Measurements from ENCODE around the gene RCOR1.
"Not testable (repeated sequence)": the region's sequence is repeated elsewhere in the genome, so short reads cannot be mapped to it uniquely, and the experiment has no call there.

The RCOR1 gene

DNA sequence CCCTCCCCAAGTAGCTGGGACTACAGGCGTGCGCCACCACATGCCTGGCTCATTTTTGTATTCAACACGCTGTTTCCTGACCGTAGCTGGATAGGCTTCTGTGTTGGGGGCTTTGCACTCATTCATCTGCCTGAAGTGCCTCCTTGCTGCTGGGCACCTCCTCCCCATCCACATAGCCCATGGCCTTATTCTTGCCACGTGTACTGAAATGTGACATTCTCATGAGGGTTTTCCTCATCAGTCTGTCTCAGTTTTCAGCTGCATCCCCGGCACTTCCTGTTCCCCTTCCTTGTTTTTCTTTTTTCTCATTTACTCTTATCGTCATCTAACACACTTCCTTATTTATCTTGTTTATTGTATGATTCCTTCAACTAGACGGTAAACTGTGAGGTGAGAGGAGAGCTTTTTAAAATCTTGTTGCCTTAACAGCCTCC, 36.6 kb downstream of the RCOR1 start:
- Histone ChIP-seq H3K4me1 (ENCODE audit: control insufficient read depth, insufficient read depth, low read length, poor library complexity, severe bottlenecking) (no peaks in the 10 kb centered on the region), H3K27ac (ENCODE audit: insufficient read depth, low read length, poor library complexity, severe bottlenecking) (no peak overlapping the region)

DNA sequence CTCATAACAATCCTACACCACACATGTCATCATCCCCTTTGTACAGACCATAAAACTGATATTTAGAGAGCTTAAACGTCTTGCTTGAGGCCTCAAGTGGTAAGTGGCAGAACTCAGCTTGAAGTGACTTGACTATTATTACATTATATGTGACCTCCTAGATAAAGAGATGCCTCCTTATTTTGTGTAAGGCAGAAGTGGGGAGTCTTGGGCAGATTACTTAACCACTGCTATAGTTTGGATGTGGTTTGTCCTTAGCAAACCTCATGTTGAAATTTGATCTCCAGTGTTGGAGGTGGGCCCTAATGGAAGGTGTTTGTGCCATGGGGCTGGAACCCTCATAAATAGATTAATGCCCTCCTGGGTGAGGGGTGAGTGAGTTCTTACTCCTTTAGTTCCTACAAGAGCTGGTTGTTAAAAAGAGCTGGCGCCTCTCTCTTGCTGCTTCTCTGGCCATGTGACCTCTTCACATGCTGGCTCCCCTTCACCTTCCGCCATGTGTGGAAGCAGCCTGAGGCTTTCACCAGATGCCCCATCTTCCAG, 37.4 kb downstream of the RCOR1 start:
- no peak for DNase-seq

More for the DNA sequence above, 36.6 kb downstream of the RCOR1 start:
- H3K9me3 ChIP-seq (ENCODE audit: control insufficient read depth, low read length), result no peaks in the 10 kb centered on the region
- no peak overlapping the region for H3K4me3 ChIP-seq (ENCODE audit: insufficient read depth, low read depth, low read length, poor library complexity, severe bottlenecking)
- DNase-seq, result no peak
- H3K36me3 ChIP-seq (ENCODE audit: control insufficient read depth, insufficient read depth, low read length), result no peaks in the 10 kb centered on the region
- no peaks in the 10 kb centered on the region for H3K27me3 ChIP-seq (replicated peaks; ENCODE audit: control insufficient read depth, insufficient read depth, low read length, poor library complexity, severe bottlenecking)

DNA sequence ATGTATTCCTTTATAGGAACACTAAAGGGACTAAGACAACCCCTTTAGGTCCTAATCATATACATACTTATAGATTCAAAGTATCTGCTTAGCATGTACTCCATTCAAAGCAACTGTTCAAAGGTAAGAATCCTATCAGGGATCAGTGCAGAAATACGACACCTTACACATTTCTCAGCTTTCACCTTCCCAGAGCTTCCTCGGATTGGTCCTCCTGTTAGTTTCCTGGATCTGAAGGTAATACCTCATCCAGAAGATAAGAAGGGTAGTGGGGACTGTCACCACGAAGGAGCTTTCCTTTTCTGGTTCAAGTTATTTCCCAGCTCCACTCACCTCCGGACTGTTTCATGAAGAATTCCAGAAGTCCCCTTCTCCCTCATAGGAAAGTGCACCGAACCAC, 38.0 kb downstream of the RCOR1 start:
- H3K9me3 ChIP-seq (ENCODE audit: control insufficient read depth, low read length), result no peaks in the 10 kb centered on the region
- H3K4me1 ChIP-seq (ENCODE audit: control insufficient read depth, insufficient read depth, low read length, poor library complexity, severe bottlenecking), result no peaks in the 10 kb centered on the region
- H3K27me3 ChIP-seq (replicated peaks; ENCODE audit: control insufficient read depth, insufficient read depth, low read length, poor library complexity, severe bottlenecking), result no peaks in the 10 kb centered on the region
- no peaks in the 10 kb centered on the region for H3K36me3 ChIP-seq (ENCODE audit: control insufficient read depth, insufficient read depth, low read length)
- DNase-seq, result no peak
- no peak overlapping the region for H3K27ac ChIP-seq (ENCODE audit: insufficient read depth, low read length, poor library complexity, severe bottlenecking)
- no peak overlapping the region for H3K4me3 ChIP-seq (ENCODE audit: insufficient read depth, low read depth, low read length, poor library complexity, severe bottlenecking)

More for the DNA sequence above, 37.4 kb downstream of the RCOR1 start:
- no peak overlapping the region for H3K27ac ChIP-seq (ENCODE audit: insufficient read depth, low read length, poor library complexity, severe bottlenecking)
- no peak overlapping the region for H3K4me3 ChIP-seq (ENCODE audit: insufficient read depth, low read depth, low read length, poor library complexity, severe bottlenecking)
- no peaks in the 10 kb centered on the region for H3K4me1 ChIP-seq (ENCODE audit: control insufficient read depth, insufficient read depth, low read length, poor library complexity, severe bottlenecking)
- H3K9me3 ChIP-seq (ENCODE audit: control insufficient read depth, low read length), result no peaks in the 10 kb centered on the region
- no peaks in the 10 kb centered on the region for H3K36me3 ChIP-seq (ENCODE audit: control insufficient read depth, insufficient read depth, low read length)
- H3K27me3 ChIP-seq (replicated peaks; ENCODE audit: control insufficient read depth, insufficient read depth, low read length, poor library complexity, severe bottlenecking), result no peaks in the 10 kb centered on the region

DNA sequence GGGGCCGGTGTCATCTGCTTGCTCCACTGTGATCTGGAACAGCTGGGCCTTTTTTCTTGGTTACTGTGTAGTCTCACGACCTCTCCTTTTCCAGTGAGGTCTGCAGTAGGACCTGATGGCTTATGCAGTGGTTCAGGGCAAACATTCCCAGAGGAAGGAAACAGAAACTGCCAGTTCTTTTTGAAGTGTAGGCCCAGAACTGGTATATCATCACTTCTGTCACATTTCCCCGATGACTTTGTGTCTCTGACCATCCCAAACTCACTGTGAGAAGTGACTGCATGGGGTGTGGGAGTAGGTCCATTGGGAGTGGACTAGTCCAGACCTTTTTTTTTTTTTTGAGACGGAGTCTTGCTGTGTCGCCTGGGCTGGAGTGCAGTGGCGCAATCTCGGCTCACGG, 38.4 kb downstream of the RCOR1 start:
- Histone ChIP-seq H3K9me3 (ENCODE audit: control insufficient read depth, low read length) (no peaks in the 10 kb centered on the region), H3K4me3 (ENCODE audit: insufficient read depth, low read depth, low read length, poor library complexity, severe bottlenecking) (no peak overlapping the region), H3K27ac (ENCODE audit: insufficient read depth, low read length, poor library complexity, severe bottlenecking) (no peak overlapping the region), H3K27me3 (replicated peaks; ENCODE audit: control insufficient read depth, insufficient read depth, low read length, poor library complexity, severe bottlenecking) (no peaks in the 10 kb centered on the region), H3K4me1 (ENCODE audit: control insufficient read depth, insufficient read depth, low read length, poor library complexity, severe bottlenecking) (no peaks in the 10 kb centered on the region), H3K36me3 (ENCODE audit: control insufficient read depth, insufficient read depth, low read length) (no peaks in the 10 kb centered on the region)
- no peak for DNase-seq

DNA sequence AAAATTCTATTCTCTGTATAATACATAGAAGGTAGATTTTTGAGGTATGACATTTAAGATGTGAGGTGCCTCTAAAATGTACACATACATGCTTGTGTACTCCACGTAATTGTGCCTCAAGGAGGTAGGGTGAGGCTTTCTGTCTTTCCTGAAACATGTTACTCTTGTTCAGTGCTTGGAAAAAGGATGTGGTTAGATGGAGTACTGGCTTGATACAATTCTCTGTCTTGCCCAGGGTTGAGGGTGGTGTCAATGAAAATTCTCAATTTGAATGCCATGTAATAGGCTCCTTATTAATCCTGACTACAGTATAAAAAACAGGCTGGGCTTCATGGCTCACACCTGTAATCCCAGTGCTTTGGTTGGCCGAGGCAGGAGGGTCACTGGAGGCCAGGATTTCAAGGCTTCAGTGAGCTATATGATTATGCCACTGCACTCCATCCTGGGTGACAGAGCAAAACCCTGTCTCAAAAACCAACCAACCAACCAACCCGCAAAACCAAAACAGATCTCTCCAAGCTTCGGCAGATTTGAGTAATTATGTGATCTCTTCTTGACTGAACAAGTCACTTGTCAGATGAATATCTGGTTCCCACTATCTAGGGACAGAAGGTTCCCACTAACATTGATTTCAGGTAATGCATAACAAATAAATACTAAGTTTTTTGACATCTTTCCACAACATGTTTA, 41.6 kb downstream of the RCOR1 start:
- H3K4me1 ChIP-seq (ENCODE audit: control insufficient read depth, insufficient read depth, low read length, poor library complexity, severe bottlenecking), result no peaks in the 10 kb centered on the region
- H3K27me3 ChIP-seq (replicated peaks; ENCODE audit: control insufficient read depth, insufficient read depth, low read length, poor library complexity, severe bottlenecking), result no peaks in the 10 kb centered on the region
- no peak for DNase-seq
- H3K36me3 ChIP-seq (ENCODE audit: control insufficient read depth, insufficient read depth, low read length), result no peaks in the 10 kb centered on the region
- H3K9me3 ChIP-seq (ENCODE audit: control insufficient read depth, low read length), result no peaks in the 10 kb centered on the region
- H3K4me3 ChIP-seq (ENCODE audit: insufficient read depth, low read depth, low read length, poor library complexity, severe bottlenecking), result no peak overlapping the region
- H3K27ac ChIP-seq (ENCODE audit: insufficient read depth, low read length, poor library complexity, severe bottlenecking), result no peak overlapping the region

DNA sequence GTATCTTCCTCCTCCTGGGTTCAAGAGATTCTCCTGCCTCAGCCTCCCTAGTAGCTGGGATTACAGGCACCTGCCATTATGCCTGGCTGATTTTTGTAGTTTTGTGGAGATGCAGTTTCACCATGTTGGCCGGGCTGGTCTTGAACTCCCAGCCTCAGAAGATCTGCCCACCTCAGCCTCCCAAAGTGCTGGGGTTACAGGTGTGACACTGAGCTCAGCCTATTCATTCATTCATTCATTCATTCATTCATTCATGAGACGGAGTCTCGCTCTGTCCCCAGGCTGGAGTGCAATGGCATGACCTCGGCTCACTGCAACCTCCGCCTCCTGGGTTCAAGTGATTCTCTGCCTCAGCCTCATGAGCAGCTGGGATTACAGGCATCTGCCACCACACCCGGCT, 47.2 kb downstream of the RCOR1 start:
- H3K27me3 ChIP-seq (replicated peaks; ENCODE audit: control insufficient read depth, insufficient read depth, low read length, poor library complexity, severe bottlenecking); DNase-seq: not testable (repeated sequence)

GRCh38 chr14:102644523-102644922, 52.1 kb downstream of the RCOR1 start:
- no peaks in the 10 kb centered on the region for H3K4me1 ChIP-seq (ENCODE audit: control insufficient read depth, insufficient read depth, low read length, poor library complexity, severe bottlenecking)

More for the DNA sequence above, 47.2 kb downstream of the RCOR1 start:
- H3K27ac ChIP-seq (ENCODE audit: insufficient read depth, low read length, poor library complexity, severe bottlenecking); H3K36me3 ChIP-seq (ENCODE audit: control insufficient read depth, insufficient read depth, low read length); H3K4me1 ChIP-seq (ENCODE audit: control insufficient read depth, insufficient read depth, low read length, poor library complexity, severe bottlenecking); H3K9me3 ChIP-seq (ENCODE audit: control insufficient read depth, low read length); H3K4me3 ChIP-seq (ENCODE audit: insufficient read depth, low read depth, low read length, poor library complexity, severe bottlenecking): not testable (repeated sequence)

GRCh38 chr14:102645746-102646440, 53.4 kb downstream of the RCOR1 start:
- Histone ChIP-seq H3K27ac (ENCODE audit: insufficient read depth, low read length, poor library complexity, severe bottlenecking) (no peak overlapping the region), H3K27me3 (replicated peaks; ENCODE audit: control insufficient read depth, insufficient read depth, low read length, poor library complexity, severe bottlenecking) (no peaks in the 10 kb centered on the region), H3K36me3 (ENCODE audit: control insufficient read depth, insufficient read depth, low read length) (no peaks in the 10 kb centered on the region), H3K9me3 (ENCODE audit: control insufficient read depth, low read length) (no peaks in the 10 kb centered on the region), H3K4me1 (ENCODE audit: control insufficient read depth, insufficient read depth, low read length, poor library complexity, severe bottlenecking) (no peaks in the 10 kb centered on the region), H3K4me3 (ENCODE audit: insufficient read depth, low read depth, low read length, poor library complexity, severe bottlenecking) (no peak overlapping the region)
- DNase-seq, result no peak

More at GRCh38 chr14:102644523-102644922, 52.1 kb downstream of the RCOR1 start:
- Histone ChIP-seq H3K4me3 (ENCODE audit: insufficient read depth, low read depth, low read length, poor library complexity, severe bottlenecking) (no peak overlapping the region), H3K27ac (ENCODE audit: insufficient read depth, low read length, poor library complexity, severe bottlenecking) (no peak overlapping the region), H3K36me3 (ENCODE audit: control insufficient read depth, insufficient read depth, low read length) (no peaks in the 10 kb centered on the region), H3K27me3 (replicated peaks; ENCODE audit: control insufficient read depth, insufficient read depth, low read length, poor library complexity, severe bottlenecking) (no peaks in the 10 kb centered on the region), H3K9me3 (ENCODE audit: control insufficient read depth, low read length) (no peaks in the 10 kb centered on the region)
- DNase-seq, result no peak

- Histone ChIP-seq H3K4me3 (ENCODE audit: insufficient read depth, low read depth, low read length, poor library complexity, severe bottlenecking) (no peak overlapping the region), H3K4me1 (ENCODE audit: control insufficient read depth, insufficient read depth, low read length, poor library complexity, severe bottlenecking) (no peaks in the 10 kb centered on the region), H3K27me3 (replicated peaks; ENCODE audit: control insufficient read depth, insufficient read depth, low read length, poor library complexity, severe bottlenecking) (no peaks in the 10 kb centered on the region), H3K9me3 (ENCODE audit: control insufficient read depth, low read length) (no peaks in the 10 kb centered on the region), H3K36me3 (ENCODE audit: control insufficient read depth, insufficient read depth, low read length) (no peaks in the 10 kb centered on the region), H3K27ac (ENCODE audit: insufficient read depth, low read length, poor library complexity, severe bottlenecking) (no peak overlapping the region)
- DNase-seq, result no peak
Measured at GRCh38 chr14:102646615-102647014, 54.2 kb downstream of the RCOR1 start.

DNA sequence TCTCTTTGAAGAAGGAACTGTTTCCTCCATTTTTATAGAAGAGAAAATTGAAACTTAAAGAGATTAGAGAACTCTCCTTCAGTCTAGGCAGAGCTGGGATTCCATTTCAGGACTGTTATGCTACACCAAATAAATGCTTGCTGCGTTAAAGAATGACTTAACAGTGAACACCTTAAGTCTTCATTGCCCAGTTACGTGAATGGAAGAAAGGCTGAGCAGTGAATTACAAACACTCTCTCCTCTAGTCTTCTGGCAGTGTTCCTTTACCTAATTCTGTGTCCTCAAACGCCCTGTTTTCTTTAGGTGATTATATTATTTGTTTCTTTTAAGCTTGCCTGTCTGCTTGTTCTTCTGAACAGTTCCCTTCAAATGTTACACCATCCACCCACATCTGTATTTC, 59.7 kb downstream of the RCOR1 start:
- no peaks in the 10 kb centered on the region for H3K9me3 ChIP-seq (ENCODE audit: control insufficient read depth, low read length)
- H3K27ac ChIP-seq (ENCODE audit: insufficient read depth, low read length, poor library complexity, severe bottlenecking), result no peak overlapping the region
- no peaks in the 10 kb centered on the region for H3K36me3 ChIP-seq (ENCODE audit: control insufficient read depth, insufficient read depth, low read length)
- DNase-seq, result no peak
- H3K4me3 ChIP-seq (ENCODE audit: insufficient read depth, low read depth, low read length, poor library complexity, severe bottlenecking), result no peak overlapping the region
- no peaks in the 10 kb centered on the region for H3K4me1 ChIP-seq (ENCODE audit: control insufficient read depth, insufficient read depth, low read length, poor library complexity, severe bottlenecking)
- no peaks in the 10 kb centered on the region for H3K27me3 ChIP-seq (replicated peaks; ENCODE audit: control insufficient read depth, insufficient read depth, low read length, poor library complexity, severe bottlenecking)

Measured in effector memory CD4-positive, alpha-beta T cell (primary cell).